Measurements from ENCODE around the gene A2M.

DNA sequence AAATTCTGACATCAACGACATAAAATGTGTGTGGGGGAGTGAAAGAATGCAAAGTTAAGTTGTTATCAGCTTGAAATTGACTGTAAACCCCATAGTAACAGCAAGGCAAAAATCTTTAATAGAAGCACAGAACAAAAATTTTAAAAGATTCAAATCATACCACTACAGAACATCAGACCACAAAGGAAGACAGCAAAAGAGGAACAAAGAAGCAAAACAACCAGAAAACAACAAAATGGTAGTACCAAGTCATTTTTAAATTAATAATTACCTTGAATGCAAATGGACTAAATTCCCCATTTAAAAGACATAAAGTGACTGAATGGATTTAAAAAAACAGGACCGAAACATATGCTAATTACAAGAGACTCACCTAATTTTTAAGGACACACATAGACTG, 31.3 kb downstream of the A2M start:
- TF ChIP-seq ZNF423 (CRISPR knock-in tag; IDR thresholded peaks at IDR 0.05) (no peak), SOX15 (CRISPR knock-in tag; IDR thresholded peaks at IDR 0.05) (no peak), SP1 (CRISPR knock-in tag; conservative IDR thresholded peaks at IDR 0.05) (no peak), ZNF396 (CRISPR knock-in tag; IDR thresholded peaks at IDR 0.05; ENCODE audit: borderline replicate concordance) (no peak), NFATC4 (CRISPR knock-in tag; IDR thresholded peaks at IDR 0.05) (no peak)
- TF ChIP-seq, protein P1, sequence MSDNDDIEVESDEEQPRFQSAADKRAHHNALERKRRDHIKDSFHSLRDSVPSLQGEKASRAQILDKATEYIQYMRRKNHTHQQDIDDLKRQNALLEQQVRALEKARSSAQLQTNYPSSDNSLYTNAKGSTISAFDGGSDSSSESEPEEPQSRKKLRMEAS (CRISPR knock-in tag; IDR thresholded peaks at IDR 0.05) = no peak
- TF ChIP-seq, protein P2, sequence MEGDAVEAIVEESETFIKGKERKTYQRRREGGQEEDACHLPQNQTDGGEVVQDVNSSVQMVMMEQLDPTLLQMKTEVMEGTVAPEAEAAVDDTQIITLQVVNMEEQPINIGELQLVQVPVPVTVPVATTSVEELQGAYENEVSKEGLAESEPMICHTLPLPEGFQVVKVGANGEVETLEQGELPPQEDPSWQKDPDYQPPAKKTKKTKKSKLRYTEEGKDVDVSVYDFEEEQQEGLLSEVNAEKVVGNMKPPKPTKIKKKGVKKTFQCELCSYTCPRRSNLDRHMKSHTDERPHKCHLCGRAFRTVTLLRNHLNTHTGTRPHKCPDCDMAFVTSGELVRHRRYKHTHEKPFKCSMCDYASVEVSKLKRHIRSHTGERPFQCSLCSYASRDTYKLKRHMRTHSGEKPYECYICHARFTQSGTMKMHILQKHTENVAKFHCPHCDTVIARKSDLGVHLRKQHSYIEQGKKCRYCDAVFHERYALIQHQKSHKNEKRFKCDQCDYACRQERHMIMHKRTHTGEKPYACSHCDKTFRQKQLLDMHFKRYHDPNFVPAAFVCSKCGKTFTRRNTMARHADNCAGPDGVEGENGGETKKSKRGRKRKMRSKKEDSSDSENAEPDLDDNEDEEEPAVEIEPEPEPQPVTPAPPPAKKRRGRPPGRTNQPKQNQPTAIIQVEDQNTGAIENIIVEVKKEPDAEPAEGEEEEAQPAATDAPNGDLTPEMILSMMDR (IDR thresholded peaks at IDR 0.05) = no peak
- TF ChIP-seq, protein P3, sequence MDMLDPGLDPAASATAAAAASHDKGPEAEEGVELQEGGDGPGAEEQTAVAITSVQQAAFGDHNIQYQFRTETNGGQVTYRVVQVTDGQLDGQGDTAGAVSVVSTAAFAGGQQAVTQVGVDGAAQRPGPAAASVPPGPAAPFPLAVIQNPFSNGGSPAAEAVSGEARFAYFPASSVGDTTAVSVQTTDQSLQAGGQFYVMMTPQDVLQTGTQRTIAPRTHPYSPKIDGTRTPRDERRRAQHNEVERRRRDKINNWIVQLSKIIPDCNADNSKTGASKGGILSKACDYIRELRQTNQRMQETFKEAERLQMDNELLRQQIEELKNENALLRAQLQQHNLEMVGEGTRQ (CRISPR knock-in tag; IDR thresholded peaks at IDR 0.05) = no peak

Data from WTC11 (cell line).